ENCODE data around the gene GGN. TPM values are rescaled to one million over a fixed set of nuclear protein-coding genes. Genes with fewer than 3 reads are reported as not detected.

Gene GGN
- total and polyA plus RNA-seq, 2 of the 13 experiments (the other 11 are each of a cell fraction or from before 2014, with no cell fraction given), result not detected

GRCh38 chr19:38421856-38422255 is 34.0 kb upstream of the GGN start (continued):
- TF ChIP-seq, protein P1, sequence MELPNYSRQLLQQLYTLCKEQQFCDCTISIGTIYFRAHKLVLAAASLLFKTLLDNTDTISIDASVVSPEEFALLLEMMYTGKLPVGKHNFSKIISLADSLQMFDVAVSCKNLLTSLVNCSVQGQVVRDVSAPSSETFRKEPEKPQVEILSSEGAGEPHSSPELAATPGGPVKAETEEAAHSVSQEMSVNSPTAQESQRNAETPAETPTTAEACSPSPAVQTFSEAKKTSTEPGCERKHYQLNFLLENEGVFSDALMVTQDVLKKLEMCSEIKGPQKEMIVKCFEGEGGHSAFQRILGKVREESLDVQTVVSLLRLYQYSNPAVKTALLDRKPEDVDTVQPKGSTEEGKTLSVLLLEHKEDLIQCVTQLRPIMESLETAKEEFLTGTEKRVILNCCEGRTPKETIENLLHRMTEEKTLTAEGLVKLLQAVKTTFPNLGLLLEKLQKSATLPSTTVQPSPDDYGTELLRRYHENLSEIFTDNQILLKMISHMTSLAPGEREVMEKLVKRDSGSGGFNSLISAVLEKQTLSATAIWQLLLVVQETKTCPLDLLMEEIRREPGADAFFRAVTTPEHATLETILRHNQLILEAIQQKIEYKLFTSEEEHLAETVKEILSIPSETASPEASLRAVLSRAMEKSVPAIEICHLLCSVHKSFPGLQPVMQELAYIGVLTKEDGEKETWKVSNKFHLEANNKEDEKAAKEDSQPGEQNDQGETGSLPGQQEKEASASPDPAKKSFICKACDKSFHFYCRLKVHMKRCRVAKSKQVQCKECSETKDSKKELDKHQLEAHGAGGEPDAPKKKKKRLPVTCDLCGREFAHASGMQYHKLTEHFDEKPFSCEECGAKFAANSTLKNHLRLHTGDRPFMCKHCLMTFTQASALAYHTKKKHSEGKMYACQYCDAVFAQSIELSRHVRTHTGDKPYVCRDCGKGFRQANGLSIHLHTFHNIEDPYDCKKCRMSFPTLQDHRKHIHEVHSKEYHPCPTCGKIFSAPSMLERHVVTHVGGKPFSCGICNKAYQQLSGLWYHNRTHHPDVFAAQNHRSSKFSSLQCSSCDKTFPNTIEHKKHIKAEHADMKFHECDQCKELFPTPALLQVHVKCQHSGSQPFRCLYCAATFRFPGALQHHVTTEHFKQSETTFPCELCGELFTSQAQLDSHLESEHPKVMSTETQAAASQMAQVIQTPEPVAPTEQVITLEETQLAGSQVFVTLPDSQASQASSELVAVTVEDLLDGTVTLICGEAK (IDR thresholded peaks at IDR 0.05), result no peak
- TF ChIP-seq, protein P1 (CRISPR knock-in tag; IDR thresholded peaks at IDR 0.05), result no peak
- TF ChIP-seq, protein P2, sequence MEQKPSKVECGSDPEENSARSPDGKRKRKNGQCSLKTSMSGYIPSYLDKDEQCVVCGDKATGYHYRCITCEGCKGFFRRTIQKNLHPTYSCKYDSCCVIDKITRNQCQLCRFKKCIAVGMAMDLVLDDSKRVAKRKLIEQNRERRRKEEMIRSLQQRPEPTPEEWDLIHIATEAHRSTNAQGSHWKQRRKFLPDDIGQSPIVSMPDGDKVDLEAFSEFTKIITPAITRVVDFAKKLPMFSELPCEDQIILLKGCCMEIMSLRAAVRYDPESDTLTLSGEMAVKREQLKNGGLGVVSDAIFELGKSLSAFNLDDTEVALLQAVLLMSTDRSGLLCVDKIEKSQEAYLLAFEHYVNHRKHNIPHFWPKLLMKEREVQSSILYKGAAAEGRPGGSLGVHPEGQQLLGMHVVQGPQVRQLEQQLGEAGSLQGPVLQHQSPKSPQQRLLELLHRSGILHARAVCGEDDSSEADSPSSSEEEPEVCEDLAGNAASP (CRISPR knock-in tag; IDR thresholded peaks at IDR 0.05; ENCODE audit: borderline replicate concordance), result no peak
- TF ChIP-seq, protein P3, sequence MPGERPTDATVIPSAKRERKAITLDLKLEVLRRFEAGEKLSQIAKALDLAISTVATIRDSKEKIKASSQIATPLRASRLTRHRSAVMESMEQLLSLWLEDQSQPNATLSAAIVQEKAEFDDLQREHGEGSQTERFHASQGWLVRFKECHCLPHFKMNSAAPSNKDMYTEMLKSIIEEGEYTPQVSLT (CRISPR knock-in tag; IDR thresholded peaks at IDR 0.05; ENCODE audit: borderline replicate concordance, low read depth), result no peak
- TF ChIP-seq SNAI1 (CRISPR knock-in tag; IDR thresholded peaks at IDR 0.05; ENCODE audit: borderline replicate concordance) (no peak), ZNF687 (CRISPR knock-in tag; IDR thresholded peaks at IDR 0.05) (no peak), MZF1 (CRISPR knock-in tag; IDR thresholded peaks at IDR 0.05; ENCODE audit: borderline replicate concordance) (no peak), IKZF1 (IDR thresholded peaks at IDR 0.05) (no peak), PCBP2 (optimal IDR thresholded peaks at IDR 0.05; ENCODE audit: low read depth, low read length, poor library complexity, severe bottlenecking) (no peak), ZKSCAN5 (CRISPR knock-in tag; IDR thresholded peaks at IDR 0.05) (no peak)
- TF ChIP-seq, protein P4, sequence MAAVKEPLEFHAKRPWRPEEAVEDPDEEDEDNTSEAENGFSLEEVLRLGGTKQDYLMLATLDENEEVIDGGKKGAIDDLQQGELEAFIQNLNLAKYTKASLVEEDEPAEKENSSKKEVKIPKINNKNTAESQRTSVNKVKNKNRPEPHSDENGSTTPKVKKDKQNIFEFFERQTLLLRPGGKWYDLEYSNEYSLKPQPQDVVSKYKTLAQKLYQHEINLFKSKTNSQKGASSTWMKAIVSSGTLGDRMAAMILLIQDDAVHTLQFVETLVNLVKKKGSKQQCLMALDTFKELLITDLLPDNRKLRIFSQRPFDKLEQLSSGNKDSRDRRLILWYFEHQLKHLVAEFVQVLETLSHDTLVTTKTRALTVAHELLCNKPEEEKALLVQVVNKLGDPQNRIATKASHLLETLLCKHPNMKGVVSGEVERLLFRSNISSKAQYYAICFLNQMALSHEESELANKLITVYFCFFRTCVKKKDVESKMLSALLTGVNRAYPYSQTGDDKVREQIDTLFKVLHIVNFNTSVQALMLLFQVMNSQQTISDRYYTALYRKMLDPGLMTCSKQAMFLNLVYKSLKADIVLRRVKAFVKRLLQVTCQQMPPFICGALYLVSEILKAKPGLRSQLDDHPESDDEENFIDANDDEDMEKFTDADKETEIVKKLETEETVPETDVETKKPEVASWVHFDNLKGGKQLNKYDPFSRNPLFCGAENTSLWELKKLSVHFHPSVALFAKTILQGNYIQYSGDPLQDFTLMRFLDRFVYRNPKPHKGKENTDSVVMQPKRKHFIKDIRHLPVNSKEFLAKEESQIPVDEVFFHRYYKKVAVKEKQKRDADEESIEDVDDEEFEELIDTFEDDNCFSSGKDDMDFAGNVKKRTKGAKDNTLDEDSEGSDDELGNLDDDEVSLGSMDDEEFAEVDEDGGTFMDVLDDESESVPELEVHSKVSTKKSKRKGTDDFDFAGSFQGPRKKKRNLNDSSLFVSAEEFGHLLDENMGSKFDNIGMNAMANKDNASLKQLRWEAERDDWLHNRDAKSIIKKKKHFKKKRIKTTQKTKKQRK (IDR thresholded peaks at IDR 0.05; ENCODE audit: low read length), result no peak
